Glomerular visceral epithelial cell (primary cell): Measurements from ENCODE around the gene IL10RA.

ENCODE experiments used
- DNase-seq: peaks from one replicate; pipeline ENCODE4 v3.0.0-alpha.2; 2016; ENCODE audit errors: extremely low spot score

IL10RA gene

GRCh38 chr11:117992620-117993019 lies 6.4 kb downstream of the IL10RA start:
- DNase-seq: no peak

- no peak for DNase-seq
Measured at GRCh38 chr11:117993988-117994745, 8.0 kb downstream of the IL10RA start.

- no peak for DNase-seq
Measured at GRCh38 chr11:117995472-117995871, 9.3 kb downstream of the IL10RA start.

GRCh38 chr11:117996058-117996457 lies 9.9 kb downstream of the IL10RA start:
- DNase-seq: no peak

GRCh38 chr11:117997406-117997805 lies 11.2 kb downstream of the IL10RA start:
- no peak for DNase-seq

GRCh38 chr11:117997823-117998579 lies 11.8 kb downstream of the IL10RA start:
- DNase-seq: no peak

GRCh38 chr11:117998664-117999353 lies 12.6 kb downstream of the IL10RA start:
- DNase-seq: no peak

GRCh38 chr11:117999354-117999993 lies 13.3 kb downstream of the IL10RA start:
- no peak for DNase-seq

- DNase-seq: no peak
Measured at GRCh38 chr11:118000067-118000849, 14.1 kb downstream of the IL10RA start.

GRCh38 chr11:118000850-118001228 lies 14.6 kb downstream of the IL10RA start:
- DNase-seq: no peak

GRCh38 chr11:118001494-118001971 lies 15.3 kb downstream of the IL10RA start:
- DNase-seq: no peak

GRCh38 chr11:118002010-118002540 lies 15.9 kb downstream of the IL10RA start:
- DNase-seq: no peak

GRCh38 chr11:118002541-118003423 lies 16.6 kb downstream of the IL10RA start:
- no peak for DNase-seq

- no peak for DNase-seq
Measured at GRCh38 chr11:118003456-118003855, 17.3 kb downstream of the IL10RA start.

GRCh38 chr11:118004543-118005223 lies 18.5 kb downstream of the IL10RA start:
- DNase-seq: no peak

- no peak for DNase-seq
Measured at GRCh38 chr11:118005224-118006152, 19.3 kb downstream of the IL10RA start.

- DNase-seq: no peak
Measured at GRCh38 chr11:118006153-118006534, 19.9 kb downstream of the IL10RA start.

- no peak for DNase-seq
Measured at GRCh38 chr11:118007040-118007439, 20.8 kb downstream of the IL10RA start.
